ENCODE measurements around the gene UBAC2. TPM values are rescaled to one million over a fixed set of nuclear protein-coding genes. Genes with fewer than 3 reads are reported as not detected.

UBAC2 gene
- total RNA-seq, 1 donor from 2014 or later = 61.2 TPM

DNA sequence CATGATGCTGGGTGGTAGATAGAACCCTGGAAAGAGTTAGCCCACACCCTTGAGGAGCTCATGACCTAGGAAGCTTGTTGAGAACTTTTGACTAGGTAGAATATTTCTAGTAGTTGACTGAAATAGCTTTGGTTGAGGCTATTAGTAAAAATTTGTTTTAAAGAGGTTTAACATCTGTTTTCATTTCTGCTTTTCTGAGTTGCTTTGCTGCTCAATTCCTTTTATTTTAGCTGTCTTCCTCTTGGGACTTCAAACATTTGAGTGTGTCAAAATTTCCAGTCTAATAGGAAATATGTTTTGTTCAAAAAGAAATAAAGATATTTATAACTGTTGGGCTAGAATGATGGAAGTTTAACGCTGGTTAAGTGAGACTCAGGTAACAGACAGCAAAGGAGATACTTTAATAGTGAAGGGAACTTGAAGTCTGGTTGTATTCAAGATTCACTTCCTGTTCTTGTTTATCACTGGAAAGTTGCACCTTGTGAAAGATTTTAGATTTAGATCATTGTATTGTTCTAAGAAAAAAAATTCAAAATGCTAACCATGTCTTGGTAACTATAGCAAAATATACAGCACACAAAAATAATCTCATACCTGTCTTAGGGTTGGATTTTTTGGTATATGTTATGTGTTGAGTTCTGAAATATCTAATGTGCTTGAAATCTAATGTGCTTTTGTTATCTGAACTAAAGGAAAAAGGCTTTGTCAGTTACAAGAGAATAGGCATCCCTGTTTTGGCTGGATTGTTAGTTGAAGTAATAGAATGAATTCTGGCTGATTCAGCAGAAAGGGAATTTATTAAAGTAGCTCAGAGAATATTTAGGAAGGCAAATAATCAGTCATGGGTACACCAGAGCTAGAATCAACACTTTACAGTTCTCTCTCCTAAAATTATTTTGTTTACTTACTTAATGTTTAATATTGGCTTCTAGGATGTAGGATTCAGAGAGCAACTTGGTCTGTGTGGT is 81.9 kb downstream of the UBAC2 start:
- intact Hi-C loops (cut with DNase I) = no loop called here
- DNase-seq (ENCODE audit: low spot score) = no peak

DNA sequence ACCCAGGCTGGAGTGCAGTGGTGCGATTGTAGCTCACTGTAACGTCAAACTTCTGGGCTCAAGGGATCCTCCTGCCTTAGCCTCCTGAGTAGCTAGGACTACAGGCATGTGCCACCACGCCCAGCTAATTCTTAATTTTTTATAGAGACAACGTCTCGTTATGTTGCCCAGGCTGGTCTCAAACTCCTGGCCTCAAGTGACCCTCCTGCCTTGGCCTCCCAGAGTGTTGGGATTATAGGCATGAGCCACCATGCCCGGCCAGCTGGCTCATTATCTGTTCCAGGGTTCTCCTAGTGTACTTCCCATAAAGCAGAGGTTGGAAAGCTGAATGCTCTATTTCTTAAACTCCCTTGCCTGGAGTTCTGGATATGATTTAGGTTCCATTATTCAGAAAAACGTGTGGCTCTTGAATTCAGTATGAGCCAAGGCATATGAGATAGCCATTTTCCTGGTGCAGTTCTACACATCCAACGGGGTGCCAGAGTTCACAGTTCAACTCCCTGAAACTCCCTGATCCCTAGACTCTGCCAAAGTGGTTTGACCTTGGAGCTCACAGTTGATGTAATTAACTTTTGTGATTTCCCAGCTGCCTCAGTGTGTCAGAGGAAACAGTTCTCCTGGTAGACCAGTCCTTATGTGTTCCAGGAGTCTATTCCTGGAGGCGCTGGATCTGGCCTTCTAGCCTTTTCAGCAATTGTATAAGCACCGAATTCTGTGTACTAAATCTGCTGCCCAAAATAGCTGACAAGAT is 85.0 kb downstream of the UBAC2 start:
- intact Hi-C loops (cut with DNase I) = no loop called here

DNA sequence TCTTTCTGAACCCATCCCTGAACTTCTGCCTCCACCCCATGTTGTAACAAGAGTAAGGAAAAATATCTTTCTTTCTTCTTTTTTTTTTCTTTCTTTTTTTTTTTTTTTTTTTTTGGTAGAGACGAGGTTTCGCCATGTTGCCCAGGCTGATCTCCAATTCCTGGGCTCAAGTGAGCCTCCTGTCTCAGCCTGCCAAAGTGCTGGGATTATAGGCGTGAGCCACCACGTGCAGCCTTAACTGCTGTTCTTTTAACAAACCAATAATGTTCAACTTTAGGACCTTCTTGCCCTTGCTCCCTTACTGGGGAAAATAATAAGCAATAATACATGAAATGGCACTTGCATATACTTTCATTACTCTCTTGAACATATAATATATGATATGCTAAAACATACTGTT is 86.9 kb downstream of the UBAC2 start:
- intact Hi-C loops (cut with DNase I) = no loop called here
- no peak for DNase-seq (ENCODE audit: low spot score)

More for the DNA sequence above, 85.0 kb downstream of the UBAC2 start:
- DNase-seq (ENCODE audit: low spot score) = no peak

DNA sequence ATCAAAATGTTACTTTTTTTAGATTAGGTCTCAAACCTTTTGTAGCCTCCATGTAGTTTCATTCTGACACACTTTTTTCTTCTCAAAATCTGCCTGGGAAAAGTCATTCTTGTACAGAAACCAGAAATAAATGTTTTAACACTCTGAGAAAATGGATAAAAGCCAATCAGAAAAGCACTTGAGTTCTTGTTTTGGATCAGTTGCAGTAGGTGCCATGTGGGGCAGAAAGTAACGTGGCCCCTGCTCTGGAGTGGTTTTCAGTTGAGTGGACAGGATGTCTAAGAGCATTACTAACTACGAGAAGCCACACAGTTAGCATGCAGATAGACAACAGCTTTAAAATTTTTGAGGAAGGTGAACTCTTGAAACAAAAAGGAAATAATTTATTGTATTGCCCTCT is 87.4 kb downstream of the UBAC2 start:
- no peak for DNase-seq (ENCODE audit: low spot score)
- intact Hi-C loops (cut with DNase I) = no loop called here

DNA sequence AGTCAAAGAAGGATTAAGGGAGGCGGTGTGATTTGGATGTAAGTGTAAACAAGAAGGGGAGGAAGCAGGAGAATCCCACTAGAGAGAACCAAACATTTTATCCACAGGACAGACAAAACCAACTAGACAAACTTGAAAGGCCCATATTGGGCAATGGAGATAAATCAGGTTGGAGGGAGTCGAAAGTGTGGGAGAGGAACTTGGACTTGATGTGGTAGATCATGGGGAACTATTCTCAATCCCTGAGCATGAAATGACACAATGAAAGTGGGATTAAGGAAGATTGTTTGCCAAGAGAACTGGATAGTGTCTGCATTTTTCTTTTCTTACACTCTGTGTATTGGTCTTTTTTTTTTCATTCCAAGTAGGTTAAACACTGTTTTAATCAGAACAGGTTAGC is 88.6 kb downstream of the UBAC2 start:
- DNase-seq (ENCODE audit: low spot score) = no peak
- intact Hi-C loops (cut with DNase I) = no loop called here

DNA sequence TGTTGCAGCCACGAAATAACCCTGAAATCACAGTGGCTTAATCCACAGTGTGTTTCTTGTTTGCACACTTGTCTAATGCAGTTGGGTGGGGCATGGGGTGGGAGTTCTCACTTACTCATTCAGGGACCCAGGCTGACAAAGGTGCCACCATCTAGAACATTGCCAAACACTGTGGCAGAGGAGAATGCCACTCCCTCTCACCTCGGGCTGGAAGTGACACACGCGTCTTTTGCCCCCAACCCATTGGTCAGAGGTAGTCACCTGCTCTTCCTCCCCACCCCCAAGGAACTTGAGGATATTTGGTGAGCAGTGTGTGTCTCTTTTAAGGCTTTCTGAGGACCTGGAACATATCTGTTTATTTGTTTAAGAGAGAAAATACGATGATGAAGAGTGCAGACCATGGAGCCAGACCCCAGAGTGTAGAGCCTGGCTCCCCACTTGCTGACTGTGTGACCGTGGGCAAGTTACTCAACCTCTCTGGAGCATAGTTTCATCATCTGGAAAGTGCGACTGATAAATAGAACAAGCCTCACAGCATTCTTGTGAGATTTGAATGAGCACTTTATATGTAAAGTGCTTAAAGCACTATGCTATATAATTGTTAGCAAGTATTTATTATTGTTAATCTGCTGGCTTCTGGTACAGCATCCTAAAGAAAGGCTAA is 89.2 kb downstream of the UBAC2 start:
- DNase-seq (ENCODE audit: low spot score) = no peak
- intact Hi-C loops (cut with DNase I) = no loop called here

DNA sequence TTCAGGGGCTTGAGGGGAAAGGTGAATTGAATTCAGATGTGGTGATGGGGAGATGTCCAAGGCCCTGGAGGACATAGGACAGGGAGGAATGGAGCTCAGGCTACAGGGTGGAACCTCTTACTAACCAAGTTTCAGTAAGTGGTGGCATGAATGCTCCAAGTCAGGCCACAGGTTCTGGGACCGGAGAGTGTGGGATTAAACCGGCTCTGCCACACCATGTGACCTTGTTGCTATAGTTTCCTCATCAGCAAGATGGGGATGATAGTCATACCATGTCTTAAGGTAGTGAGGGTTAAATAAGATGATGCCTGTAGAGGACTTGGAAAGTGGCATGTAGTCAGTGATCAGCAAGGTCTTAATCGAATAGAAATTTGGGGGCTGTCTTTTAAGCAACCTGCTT is 90.2 kb downstream of the UBAC2 start:
- intact Hi-C loops (cut with DNase I) = no loop called here
- DNase-seq (ENCODE audit: low spot score) = no peak

DNA sequence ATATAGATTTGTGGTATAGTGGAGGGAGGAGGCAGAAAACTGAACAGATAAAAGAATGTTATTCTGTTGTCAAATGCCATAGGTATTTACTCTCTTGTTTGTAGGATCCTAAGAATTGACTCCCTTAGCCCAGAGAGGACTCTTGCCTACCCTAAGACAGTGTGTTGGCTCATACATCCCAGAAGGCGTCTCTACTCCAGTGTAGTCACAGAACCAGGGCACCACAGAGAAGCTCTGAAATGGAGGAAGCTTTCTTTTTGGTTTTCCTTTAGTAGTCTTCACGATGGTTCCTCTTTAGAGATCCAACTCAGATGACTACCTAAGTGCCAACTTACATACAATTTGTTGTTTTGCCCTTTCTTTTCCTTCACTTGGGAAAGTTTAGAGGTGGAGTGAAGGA is 92.5 kb downstream of the UBAC2 start:
- intact Hi-C loops (cut with DNase I) = no loop called here
- no peak for DNase-seq (ENCODE audit: low spot score)

DNA sequence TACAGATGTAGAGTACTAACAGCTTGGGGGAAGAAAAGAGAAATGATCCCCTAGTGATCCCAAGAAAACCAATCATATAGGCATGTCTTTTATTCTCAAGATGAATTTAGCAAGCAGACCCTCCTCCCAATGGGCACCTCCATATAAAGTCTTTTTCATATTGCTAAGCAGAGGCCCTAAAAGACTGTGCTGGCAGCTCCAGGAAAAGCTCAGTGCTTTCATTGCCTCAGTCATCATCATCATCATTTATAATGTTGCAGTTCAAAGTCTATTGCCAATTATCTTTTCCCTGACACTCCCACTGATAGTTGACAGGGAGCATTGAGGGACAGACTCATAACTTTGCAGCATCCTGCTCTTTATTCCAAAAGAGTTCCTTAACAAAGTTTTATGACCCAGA is 93.5 kb downstream of the UBAC2 start:
- no peak for DNase-seq (ENCODE audit: low spot score)
- intact Hi-C loops (cut with DNase I) = no loop called here

DNA sequence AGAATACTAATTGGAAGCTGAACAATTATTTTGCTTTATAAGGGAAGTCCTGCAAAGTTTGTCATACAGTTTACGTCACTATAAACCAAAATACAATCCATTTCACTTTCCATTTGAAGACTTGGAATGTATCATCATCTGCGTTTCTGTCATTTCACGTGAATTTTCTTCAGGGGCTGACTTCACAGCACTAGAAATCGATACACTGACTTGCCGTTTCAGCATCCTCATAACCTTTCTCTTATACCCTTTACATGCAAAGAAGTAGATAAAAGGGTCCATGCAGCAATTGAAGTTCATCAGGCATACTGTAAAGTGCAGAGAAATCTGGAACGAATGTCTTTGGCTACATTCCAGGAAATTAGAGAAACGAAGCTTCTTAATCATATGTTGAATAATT is 94.3 kb downstream of the UBAC2 start:
- DNase-seq (ENCODE audit: low spot score) = no peak
- intact Hi-C loops (cut with DNase I) = no loop called here

DNA sequence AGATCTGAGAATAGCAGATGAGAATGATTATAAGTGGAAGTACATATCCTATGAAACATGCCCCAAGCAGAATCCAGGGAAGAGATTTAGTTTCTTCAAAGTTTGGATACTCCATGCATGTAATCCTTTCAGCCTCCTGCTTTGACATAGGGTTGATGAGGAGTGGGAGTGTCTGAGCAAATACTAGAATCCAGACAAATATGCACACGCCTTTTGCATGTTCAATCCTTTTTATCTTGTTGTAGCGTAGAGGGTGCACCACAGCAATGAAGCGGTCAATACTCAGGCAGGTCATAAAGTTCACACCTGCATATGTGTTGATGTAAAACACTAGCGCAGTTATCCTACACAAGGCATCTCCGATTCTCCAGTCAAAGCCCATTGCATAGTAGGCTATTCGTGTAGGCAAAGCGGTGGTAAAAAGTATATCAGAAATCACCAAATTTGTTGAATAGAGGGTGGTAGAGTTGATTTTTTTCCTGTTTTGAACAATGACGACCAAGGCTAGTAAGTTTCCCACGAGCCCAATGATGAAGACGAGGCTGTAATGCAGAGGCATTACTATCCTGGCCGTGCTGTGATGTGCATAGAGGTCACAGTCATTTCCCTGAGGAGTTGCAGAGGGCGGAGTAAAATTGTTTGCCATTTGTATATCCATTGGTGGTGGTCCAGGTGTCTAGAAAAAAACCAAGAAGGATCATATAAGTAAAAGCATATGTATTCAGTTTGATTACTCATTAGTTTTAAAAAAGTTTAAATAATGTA is 95.0 kb downstream of the UBAC2 start:
- intact Hi-C loops (cut with DNase I) = no loop called here
- DNase-seq (ENCODE audit: low spot score) = no peak

DNA sequence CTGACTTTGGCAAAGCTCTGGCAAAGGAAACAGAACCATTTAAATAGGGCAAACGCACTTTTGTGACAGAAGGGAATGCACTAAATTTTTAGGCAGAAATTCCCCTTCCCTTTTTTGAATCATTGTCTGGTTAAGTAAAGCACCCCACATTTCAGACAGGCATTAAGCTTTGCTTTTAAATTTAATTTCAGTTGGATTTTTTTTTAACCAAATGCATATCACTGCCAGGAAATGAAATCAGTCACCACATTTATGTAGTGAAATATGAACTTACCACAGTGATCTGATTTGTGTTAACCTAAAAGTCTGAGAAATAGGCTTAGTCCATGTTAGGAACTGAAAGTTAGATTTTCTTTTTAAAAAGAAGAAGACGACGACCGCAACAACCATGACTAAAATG is 95.7 kb downstream of the UBAC2 start:
- DNase-seq (ENCODE audit: low spot score) = no peak
- intact Hi-C loops (cut with DNase I) = no loop called here

DNA sequence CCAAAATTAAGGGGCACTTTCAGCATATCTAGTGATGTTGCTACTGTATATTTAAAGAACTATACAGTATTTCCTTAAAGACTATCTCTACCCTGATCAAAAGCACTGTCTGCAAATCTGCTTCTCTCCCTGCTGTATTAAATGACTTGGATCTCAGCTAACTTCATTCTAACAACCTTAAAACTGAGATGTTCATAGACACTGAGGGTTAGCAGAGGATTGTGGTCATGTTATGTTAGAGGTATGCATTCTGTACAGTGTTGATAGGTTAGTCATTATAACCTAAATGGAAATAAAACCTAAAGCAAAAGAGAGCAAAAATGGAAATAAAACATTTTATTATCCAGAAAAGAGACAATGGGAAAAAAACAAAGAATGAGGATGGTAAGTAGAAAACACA is 96.7 kb downstream of the UBAC2 start:
- intact Hi-C loops (cut with DNase I) = no loop called here
- DNase-seq (ENCODE audit: low spot score) = no peak

DNA sequence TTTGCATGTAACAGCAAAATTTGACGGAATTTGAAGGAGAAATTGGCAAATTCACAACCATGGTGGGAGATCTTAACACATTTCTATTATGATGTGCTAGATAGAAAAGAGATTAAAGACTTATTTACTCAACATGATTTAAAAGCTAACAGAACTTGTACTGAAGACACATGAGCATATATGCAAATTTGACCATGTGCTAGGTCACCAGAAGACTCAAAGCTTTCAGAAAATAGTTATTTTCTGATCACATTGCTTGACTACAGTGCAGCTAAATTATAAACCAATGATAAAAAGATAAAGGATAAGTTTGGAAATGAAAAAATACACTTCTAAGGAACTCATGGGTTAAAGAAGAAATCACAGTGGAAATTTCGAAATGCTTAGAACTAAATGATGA is 97.4 kb downstream of the UBAC2 start:
- intact Hi-C loops (cut with DNase I) = no loop called here

DNA sequence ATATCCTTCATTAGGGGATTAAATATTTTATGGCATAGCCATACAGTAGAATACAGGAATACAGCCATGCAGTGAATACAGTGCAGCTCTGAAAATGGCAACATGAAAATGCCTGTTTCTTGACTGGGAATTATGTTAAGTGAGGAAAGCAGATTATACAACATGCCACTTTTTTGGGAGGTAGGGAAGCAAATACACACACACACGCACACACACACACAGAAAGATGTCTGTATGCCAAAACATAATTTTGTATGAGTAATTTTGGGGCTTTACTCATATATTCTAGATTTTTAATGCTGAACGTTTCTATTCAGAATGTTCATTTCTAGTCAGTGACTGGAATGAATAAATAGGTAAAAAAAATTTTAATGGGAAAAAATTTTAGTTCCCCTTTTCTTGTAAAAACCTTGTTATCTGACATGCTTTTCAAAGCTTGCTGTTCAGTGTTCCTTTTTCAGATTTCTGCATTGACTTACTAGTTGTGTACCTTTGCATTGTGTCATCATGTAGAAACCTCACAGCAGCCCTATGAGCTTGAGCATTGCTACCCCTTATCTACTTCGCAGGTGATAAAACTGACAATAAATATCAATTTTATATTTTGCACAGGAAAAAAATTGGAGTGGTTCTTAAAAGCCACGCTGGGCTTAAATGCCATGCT is 98.7 kb downstream of the UBAC2 start:
- no peak for DNase-seq (ENCODE audit: low spot score)
- intact Hi-C loops (cut with DNase I) = no loop called here

More for the DNA sequence above, 97.4 kb downstream of the UBAC2 start:
- DNase-seq (ENCODE audit: low spot score) = no peak

DNA sequence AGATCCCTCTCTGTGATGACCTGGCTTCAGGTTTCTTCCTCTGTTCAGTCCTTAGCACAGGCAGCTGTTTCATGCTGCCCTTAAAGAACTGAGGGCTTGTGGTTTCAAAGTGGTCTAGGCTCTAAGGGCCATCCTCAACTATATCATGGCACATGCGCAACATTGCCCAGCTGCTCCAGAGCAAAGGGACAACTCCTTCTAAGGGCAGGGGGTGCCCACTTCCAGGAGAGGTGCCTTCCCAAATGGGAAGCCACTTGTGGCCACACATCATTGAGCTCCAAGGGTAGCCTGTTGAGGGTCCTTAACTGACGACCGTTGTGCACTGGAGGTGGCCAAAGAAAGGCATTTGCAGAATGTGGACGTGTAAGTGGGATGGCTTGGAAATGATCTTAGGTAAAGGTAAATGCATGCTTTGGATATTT is 99.3 kb downstream of the UBAC2 start:
- intact Hi-C loops (cut with DNase I) = no loop called here

DNA sequence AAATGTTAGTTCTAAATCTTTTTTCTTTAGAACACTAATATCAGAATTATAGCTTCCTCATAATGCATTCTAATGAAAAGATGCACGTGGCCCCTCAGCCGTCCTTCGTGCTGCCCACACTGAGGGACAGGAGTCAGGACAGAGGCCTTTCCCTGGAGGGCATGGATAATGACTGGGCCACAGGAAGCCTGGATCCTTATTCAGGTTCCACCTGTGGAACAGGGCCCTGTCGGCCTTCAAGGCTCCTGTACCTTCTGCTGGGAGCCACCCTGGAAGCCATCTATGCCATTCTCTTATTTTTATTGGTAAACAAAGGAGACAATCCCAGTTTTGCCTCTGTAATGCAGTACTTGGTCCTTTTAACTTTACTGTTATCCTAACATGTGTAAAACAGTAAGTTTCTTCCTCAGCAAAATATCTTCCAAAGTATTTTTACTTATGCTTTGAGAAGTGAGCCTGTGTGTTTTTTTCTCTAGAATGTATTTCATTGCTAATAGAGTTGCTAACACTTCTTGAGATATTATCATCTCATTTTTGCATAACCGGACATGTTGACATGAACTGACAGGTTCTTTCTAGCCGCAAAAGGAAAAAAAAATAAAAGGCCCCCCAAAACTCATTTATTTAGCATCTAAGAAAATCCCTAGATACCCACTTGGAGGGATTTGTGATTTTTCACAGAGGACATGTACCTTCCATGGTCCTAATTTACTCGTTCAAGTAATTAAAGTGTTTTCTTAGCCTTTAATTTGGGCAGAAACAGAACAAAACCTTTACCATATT is 100.6 kb downstream of the UBAC2 start:
- no peak for DNase-seq (ENCODE audit: low spot score)
- intact Hi-C loops (cut with DNase I) = no loop called here

More for the DNA sequence above, 99.3 kb downstream of the UBAC2 start:
- DNase-seq (ENCODE audit: low spot score) = no peak

DNA sequence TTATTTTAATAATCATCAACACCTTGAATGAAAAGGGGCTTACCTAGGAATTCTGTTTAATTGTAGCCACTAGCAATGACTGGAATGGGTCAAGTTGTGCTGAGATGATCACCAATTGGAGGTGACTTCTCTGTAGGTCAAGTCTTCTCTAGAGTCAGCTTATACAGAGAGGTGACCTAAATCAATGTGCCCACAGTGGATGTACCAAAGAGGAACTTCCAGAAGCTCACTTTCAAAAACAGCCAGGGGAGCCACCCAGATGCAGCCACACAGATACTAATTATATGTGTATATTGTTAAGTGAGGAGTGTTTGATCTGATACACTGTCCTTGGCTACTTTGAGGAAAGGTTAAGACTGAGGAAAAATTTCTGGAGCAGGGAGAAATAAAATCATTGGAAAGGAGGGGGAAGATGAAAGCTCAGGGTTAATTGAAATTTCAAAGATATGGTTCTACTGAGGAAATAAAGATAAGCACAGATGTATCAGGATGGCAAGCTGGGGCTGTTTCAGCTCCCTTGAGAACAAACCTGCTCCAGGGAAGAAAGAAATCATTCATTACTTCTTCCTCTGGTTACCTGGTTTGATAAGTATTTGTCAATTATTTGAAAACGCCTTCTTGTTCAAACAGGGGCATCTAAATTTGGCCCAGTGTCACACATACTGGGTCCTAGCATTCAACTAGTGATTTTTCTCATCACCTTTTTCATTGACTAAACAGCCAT is 101.4 kb downstream of the UBAC2 start:
- no peak for DNase-seq (ENCODE audit: low spot score)
- intact Hi-C loops (cut with DNase I) = no loop called here

Measured in cardiac septum (tissue), 1 donor.